ENCODE results near the gene SKAP1. TPM values are rescaled to one million over a fixed set of nuclear protein-coding genes. Genes with fewer than 3 reads are reported as not detected.
"Not testable (repeated sequence)": the region's sequence is repeated elsewhere in the genome, so short reads cannot be mapped to it uniquely, and the experiment has no call there.

The SKAP1 gene
- total RNA-seq, 4 donors from 2014 or later, result not detected

GRCh38 chr17:48211011-48211410, 219.0 kb downstream of the SKAP1 start:
- DNase-seq (no peak), ATAC-seq (no peak)
- Histone ChIP-seq H3K27ac (no peak overlapping the region), H3K27me3 (peaks cover 0 to 6% (median 2%) of the 10 kb centered on the region in 3 donors), H3K36me3 (no peaks in the 10 kb centered on the region), H3K4me3 (no peak overlapping the region), H3K9me3 (no peaks in the 10 kb centered on the region), H3K4me1 (no peaks in the 10 kb centered on the region)
- intact Hi-C loops (cut with DNase I; ENCODE audit: low total_unique reads) (no loop called here), in situ Hi-C loops (cut with MboI; ENCODE audit: low sequenced_read_pairs in 4 of 4) (no loop called here)
- no peak for TF ChIP-seq POLR2A (IDR thresholded peaks at IDR 0.05)
- TF ChIP-seq, protein P1, sequence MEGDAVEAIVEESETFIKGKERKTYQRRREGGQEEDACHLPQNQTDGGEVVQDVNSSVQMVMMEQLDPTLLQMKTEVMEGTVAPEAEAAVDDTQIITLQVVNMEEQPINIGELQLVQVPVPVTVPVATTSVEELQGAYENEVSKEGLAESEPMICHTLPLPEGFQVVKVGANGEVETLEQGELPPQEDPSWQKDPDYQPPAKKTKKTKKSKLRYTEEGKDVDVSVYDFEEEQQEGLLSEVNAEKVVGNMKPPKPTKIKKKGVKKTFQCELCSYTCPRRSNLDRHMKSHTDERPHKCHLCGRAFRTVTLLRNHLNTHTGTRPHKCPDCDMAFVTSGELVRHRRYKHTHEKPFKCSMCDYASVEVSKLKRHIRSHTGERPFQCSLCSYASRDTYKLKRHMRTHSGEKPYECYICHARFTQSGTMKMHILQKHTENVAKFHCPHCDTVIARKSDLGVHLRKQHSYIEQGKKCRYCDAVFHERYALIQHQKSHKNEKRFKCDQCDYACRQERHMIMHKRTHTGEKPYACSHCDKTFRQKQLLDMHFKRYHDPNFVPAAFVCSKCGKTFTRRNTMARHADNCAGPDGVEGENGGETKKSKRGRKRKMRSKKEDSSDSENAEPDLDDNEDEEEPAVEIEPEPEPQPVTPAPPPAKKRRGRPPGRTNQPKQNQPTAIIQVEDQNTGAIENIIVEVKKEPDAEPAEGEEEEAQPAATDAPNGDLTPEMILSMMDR (IDR thresholded peaks at IDR 0.05 in 4 of 5, conservative IDR thresholded peaks at IDR 0.05 in 1 of 5), result no peak

DNA sequence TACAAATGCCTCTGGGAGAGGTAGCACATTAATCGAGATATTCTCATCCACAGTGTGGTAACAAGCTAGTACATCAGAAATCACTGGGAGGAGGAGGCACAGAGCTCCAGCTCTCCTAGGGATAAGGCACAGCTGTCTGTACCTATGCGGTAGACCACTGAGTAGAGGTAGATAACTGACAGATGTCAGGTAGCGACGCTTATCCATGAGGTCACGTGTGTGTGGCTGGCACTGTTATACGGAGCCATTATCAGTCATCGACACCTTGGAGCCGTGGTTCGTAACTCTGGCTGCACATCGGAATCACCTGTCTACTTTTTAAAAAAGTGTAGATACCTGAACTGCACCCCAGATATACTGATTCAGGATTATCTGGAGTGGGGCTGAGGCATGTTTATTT, 220.0 kb downstream of the SKAP1 start:
- TF ChIP-seq POLR2A (IDR thresholded peaks at IDR 0.05), result no peak
- TF ChIP-seq, protein P1 (IDR thresholded peaks at IDR 0.05 in 4 of 5, conservative IDR thresholded peaks at IDR 0.05 in 1 of 5), result no peak
- Histone ChIP-seq H3K4me3 (no peak overlapping the region), H3K4me1 (no peaks in the 10 kb centered on the region), H3K27me3 (peaks cover 0 to 9% (median 5%) of the 10 kb centered on the region in 3 donors), H3K9me3 (no peaks in the 10 kb centered on the region), H3K27ac (no peak overlapping the region), H3K36me3 (no peaks in the 10 kb centered on the region)
- intact Hi-C loops (cut with DNase I; ENCODE audit: low total_unique reads) (no loop called here), in situ Hi-C loops (cut with MboI; ENCODE audit: low sequenced_read_pairs in 4 of 4) (no loop called here)
- DNase-seq (no peak), ATAC-seq (no peak)

GRCh38 chr17:48207776-48208544, 222.1 kb downstream of the SKAP1 start:
- Histone ChIP-seq H3K27me3 (peaks cover 0 to 14% (median 5%) of the 10 kb centered on the region in 3 donors), H3K9me3 (no peaks in the 10 kb centered on the region), H3K36me3 (no peaks in the 10 kb centered on the region), H3K4me3 (no peak overlapping the region), H3K27ac (no peak overlapping the region), H3K4me1 (no peaks in the 10 kb centered on the region)
- no peak for TF ChIP-seq POLR2A (IDR thresholded peaks at IDR 0.05)
- TF ChIP-seq, protein P1 (IDR thresholded peaks at IDR 0.05 in 4 of 5, conservative IDR thresholded peaks at IDR 0.05 in 1 of 5), result no peak
- intact Hi-C loops (cut with DNase I; ENCODE audit: low total_unique reads), result no loop called here
- in situ Hi-C loops (cut with MboI; ENCODE audit: low sequenced_read_pairs in 4 of 4), result no loop called here
- DNase-seq, result no peak
- no peak for ATAC-seq

- ATAC-seq; DNase-seq; H3K9me3 ChIP-seq; H3K27ac ChIP-seq; intact Hi-C loops (cut with DNase I; ENCODE audit: low total_unique reads); H3K4me3 ChIP-seq; H3K36me3 ChIP-seq; H3K4me1 ChIP-seq; in situ Hi-C loops (cut with MboI; ENCODE audit: low sequenced_read_pairs in 4 of 4): not testable (repeated sequence)
- peaks cover 0 to 14% (median 5%) of the 10 kb centered on the region in 3 donors for H3K27me3 ChIP-seq
These were observed 223.0 kb downstream of the SKAP1 start for GRCh38 chr17:48207036-48207435.

GRCh38 chr17:48202959-48203358, 227.1 kb downstream of the SKAP1 start:
- Histone ChIP-seq H3K9me3 (no peaks in the 10 kb centered on the region), H3K27ac (no peak overlapping the region), H3K4me3 (no peak overlapping the region), H3K36me3 (no peaks in the 10 kb centered on the region), H3K4me1 (no peaks in the 10 kb centered on the region), H3K27me3 (peaks cover 0 to 16% (median 5%) of the 10 kb centered on the region in 3 donors)
- in situ Hi-C loops (cut with MboI; ENCODE audit: low sequenced_read_pairs in 4 of 4) (no loop called here), intact Hi-C loops (cut with DNase I; ENCODE audit: low total_unique reads) (no loop called here)
- ATAC-seq, result no peak
- TF ChIP-seq, protein P1 (IDR thresholded peaks at IDR 0.05 in 4 of 5, conservative IDR thresholded peaks at IDR 0.05 in 1 of 5), result no peak
- TF ChIP-seq POLR2A (IDR thresholded peaks at IDR 0.05), result no peak
- DNase-seq, result no peak

Data from gastrocnemius medialis (tissue), 4 donors.